A673 (cell line): ENCODE data around the gene PUS10. TPM values are rescaled to one million over a fixed set of nuclear protein-coding genes. Genes with fewer than 3 reads are reported as not detected.

Source experiments
- BruUV-seq: library from RNA; stranded (reverse); fragments of 400-500 nt; replicated peaks from 2 replicates; lab custom pipeline; 2021; lab: Mats Ljungman, UMichigan
- CTCF ChIA-PET: fragments of 300-600 bp; sonication (Branson Sonifier 250); formaldehyde crosslinking; loops from one replicate; lab custom pipeline; 2022; ENCODE audit warnings: antibody characterized with exemption; lab: Charles Lee
- POLR2A ChIA-PET: fragments of 300-600 bp; sonication (Branson Sonifier 250); formaldehyde crosslinking; loops from one replicate; lab custom pipeline; 2022; ENCODE audit warnings: antibody characterized with exemption; ENCODE audit not compliant: low non-redundant PET; lab: Charles Lee
- DNase-seq: peaks from one replicate; pipeline ENCODE4 v3.0.0-alpha.2; 2015; ENCODE audit warnings: low spot score
- H3K27ac ChIP-seq: fragments of 200-600 bp; sonication (generic); 2 replicates; pipeline ENCODE4 v1.5.1; 2016; ENCODE audit warnings: mixed run types, low read depth, mild to moderate bottlenecking, mixed read lengths, antibody characterized with exemption, low read length; ENCODE audit not compliant: poor library complexity, severe bottlenecking
- H3K27me3 ChIP-seq: fragments of 200-600 bp; sonication (generic); replicated peaks from 2 replicates; pipeline ENCODE4 v1.6.1; 2017; ENCODE audit warnings: mixed run types, low read depth, mild to moderate bottlenecking, mixed read lengths, antibody characterized with exemption, low read length; ENCODE audit not compliant: insufficient read depth, poor library complexity
- H3K36me3 ChIP-seq: fragments of 200-600 bp; sonication (generic); 2 replicates; pipeline ENCODE4 v1.6.1; 2016; ENCODE audit warnings: mixed run types, mild to moderate bottlenecking, mixed read lengths, antibody characterized with exemption, low read length; ENCODE audit not compliant: insufficient read depth, poor library complexity, severe bottlenecking
- H3K4me1 ChIP-seq: fragments of 200-600 bp; sonication (generic); 2 replicates; pipeline ENCODE4 v1.6.1; 2017; ENCODE audit warnings: mixed run types, mild to moderate bottlenecking, mixed read lengths, antibody characterized with exemption, low read length; ENCODE audit not compliant: insufficient read depth, poor library complexity, severe bottlenecking
- H3K4me3 ChIP-seq: fragments of 200-600 bp; sonication (generic); 2 replicates; pipeline ENCODE4 v1.5.1; 2016; ENCODE audit warnings: low read depth, mixed run types, mild to moderate bottlenecking, mixed read lengths, low read length; ENCODE audit not compliant: poor library complexity, severe bottlenecking
- H3K9me3 ChIP-seq: fragments of 200-600 bp; sonication (generic); 2 replicates; pipeline ENCODE4 v1.6.1; 2016; ENCODE audit warnings: mixed run types, low read depth, mild to moderate bottlenecking, mixed read lengths, antibody characterized with exemption, low read length; ENCODE audit not compliant: poor library complexity, severe bottlenecking
- CTCF ChIP-seq: fragments of 300-800, 200-600 bp; sonication (generic); conservative IDR thresholded peaks from 2 replicates; pipeline ENCODE4 v1.5.1; 2017; ENCODE audit warnings: low read depth, mild to moderate bottlenecking, antibody characterized with exemption, low read length, moderate library complexity, mixed read lengths
- EZH2 ChIP-seq: fragments of 200-600 bp; sonication (generic); IDR thresholded peaks from 2 replicates; pipeline ENCODE4 v1.6.1; 2017; ENCODE audit warnings: borderline replicate concordance, low read depth, mild to moderate bottlenecking, mixed read lengths, antibody characterized with exemption, low read length; ENCODE audit not compliant: poor library complexity, severe bottlenecking
- intact Hi-C: fragments of 100-400 bp; cut with micrococcal nuclease; formaldehyde crosslinking; loops from one replicate; pipeline ENCODE4 v1.10.0; 2022; ENCODE audit not compliant: unreplicated experiment
- total RNA-seq: library from RNA; stranded (reverse); gene quantifications from 2 replicates; pipeline ENCODE4 v1.2.3, GENCODE V29; 2021

The PUS10 gene
- total RNA-seq, 1 experiment from 2014 or later, result 4.2 TPM

- no TSS peak for BruUV-seq
- Histone ChIP-seq H3K27ac (no peak overlapping the region), H3K4me1 (no peaks in the 10 kb centered on the region), H3K27me3 (no peaks in the 10 kb centered on the region), H3K4me3 (no peak overlapping the region), H3K9me3 (no peaks in the 10 kb centered on the region), H3K36me3 (peaks cover 34% of the 10 kb centered on the region)
- DNase-seq, result no peak
- POLR2A ChIA-PET, result no interaction called here
- CTCF ChIA-PET, result no interaction called here
- intact Hi-C loops, result no loop called here
- TF ChIP-seq CTCF, result no peak
- no peak for TF ChIP-seq EZH2
Observed at GRCh38 chr2:60899230-60899891, 118.7 kb downstream of the PUS10 start.

GRCh38 chr2:60898567-60898966 lies 119.5 kb downstream of the PUS10 start:
- ChIA-PET POLR2A (no interaction called here), CTCF (no interaction called here)
- H3K27me3 ChIP-seq, result no peaks in the 10 kb centered on the region
- no peak for TF ChIP-seq EZH2
- no peak for TF ChIP-seq CTCF
- no peak for DNase-seq
- no peak overlapping the region for H3K27ac ChIP-seq
- BruUV-seq, result no TSS peak
- intact Hi-C loops, result no loop called here
- no peaks in the 10 kb centered on the region for H3K9me3 ChIP-seq
- no peaks in the 10 kb centered on the region for H3K4me1 ChIP-seq
- no peak overlapping the region for H3K4me3 ChIP-seq
- peaks cover 39% of the 10 kb centered on the region for H3K36me3 ChIP-seq

Other genes starting within 250 kb of the PUS10 start
- 11.5 and 13.3 TPM in 2 replicates for gene REL, start 136.7 kb downstream of the PUS10 start, total RNA-seq
- 20.7 and 22.5 TPM in 2 replicates for gene PEX13, start 535 bp downstream of the PUS10 start, total RNA-seq
- 12.1 and 15.5 TPM in 2 replicates for gene SANBR, start 47.6 kb upstream of the PUS10 start, total RNA-seq
- gene C2orf74, start 143.9 kb upstream of the PUS10 start, total RNA-seq, result 6.0 and 7.1 TPM in 2 replicates